Measurements from ENCODE around the gene MINDY4B.
"Not testable (repeated sequence)": the region's sequence is repeated elsewhere in the genome, so short reads cannot be mapped to it uniquely, and the experiment has no call there.

MINDY4B gene

DNA sequence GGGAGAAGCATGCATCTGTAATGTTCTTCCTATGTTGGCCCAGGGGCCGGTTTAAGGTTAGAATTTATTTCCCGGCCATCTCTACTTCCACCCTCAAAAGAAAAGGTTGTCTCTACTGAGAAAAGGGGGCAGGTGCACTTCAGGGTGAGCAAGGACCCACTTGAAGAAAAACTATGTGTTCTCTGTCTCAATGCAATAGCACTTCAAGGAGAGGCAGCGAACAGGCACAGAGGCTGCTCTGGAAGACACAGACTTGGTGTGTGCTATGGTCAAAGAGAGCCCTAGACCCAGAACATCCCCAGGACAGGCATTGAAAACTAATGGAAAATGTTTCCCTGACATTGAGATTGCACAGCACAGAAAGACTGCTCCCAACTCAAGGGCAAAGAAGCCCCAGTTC lies 7.6 kb downstream of the MINDY4B start:
- DNase-seq = no peak

DNA sequence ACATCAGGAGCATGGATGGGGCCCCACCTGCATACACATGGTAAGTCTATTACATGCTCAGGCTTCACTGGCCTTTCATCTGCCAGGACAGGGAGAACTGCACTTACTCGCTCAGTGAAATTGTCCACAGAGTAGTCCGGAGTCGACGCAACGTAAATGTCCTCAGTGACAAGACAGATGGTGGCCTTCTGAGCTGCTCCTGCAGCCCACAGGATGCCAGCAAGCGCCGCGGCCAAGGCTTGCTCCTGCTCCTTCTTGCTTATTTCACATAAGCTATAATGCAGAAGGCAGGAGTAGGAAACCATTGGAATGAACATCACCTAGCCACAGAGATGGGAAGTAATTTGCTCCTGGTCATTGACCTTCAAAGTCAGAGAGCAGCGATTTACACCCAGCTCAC lies 14.4 kb downstream of the MINDY4B start:
- no peak for DNase-seq

DNA sequence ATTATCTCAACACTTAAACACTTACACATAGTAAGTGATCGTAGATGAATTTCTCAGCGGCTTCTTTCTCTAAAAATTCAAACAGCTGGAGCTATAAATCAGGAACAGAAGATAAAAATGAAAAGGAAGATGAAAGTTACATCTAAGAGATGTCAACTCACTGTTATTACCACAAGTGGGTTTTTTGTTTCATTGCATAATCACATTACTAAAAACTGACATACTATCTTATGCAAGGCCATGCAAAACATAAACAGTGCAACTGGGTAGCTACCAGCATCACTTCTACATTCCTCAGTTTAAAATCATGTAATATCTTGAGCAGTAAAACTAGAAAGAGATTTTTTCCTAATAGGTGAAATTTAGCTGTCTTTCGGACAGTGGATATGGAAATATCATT lies 14.9 kb downstream of the MINDY4B start:
- DNase-seq = no peak

DNA sequence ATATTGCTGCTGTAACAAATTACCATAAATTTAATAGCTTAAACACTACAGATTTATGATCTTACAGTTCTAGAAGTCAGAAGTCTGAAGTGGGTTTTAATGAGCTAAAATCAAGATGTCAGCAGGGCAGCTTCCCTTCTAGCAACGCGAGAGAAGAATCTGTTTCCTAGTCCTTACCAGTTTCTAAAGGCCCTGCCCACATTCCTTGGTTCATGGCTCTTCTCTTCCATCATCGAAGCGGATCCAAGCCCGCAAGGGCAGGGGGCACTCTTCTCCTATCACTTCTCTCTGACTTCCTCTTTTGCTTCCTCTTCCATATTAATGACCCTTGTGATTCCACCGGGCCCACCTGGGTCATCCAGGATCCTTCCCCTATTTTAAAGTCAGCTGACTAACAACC lies 16.1 kb downstream of the MINDY4B start:
- no peak for DNase-seq

DNA sequence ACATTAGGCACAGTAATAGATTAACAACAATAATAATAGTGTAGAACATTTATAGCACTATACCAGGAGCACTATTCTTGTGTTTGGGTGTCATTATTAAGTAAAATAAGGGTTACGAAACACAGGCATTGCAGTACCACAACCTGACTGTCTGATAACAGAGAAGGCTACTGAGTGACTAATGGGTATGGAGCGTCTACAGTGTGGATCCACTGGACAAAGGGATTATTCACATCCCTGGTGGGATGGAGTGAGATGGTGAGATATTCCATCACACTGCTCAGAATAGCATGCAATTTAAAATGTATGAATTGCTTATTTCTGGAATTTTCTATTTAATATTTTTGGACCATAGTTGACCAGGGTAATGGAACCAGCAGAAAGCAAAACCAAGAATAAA lies 18.2 kb downstream of the MINDY4B start:
- no peak for DNase-seq

DNA sequence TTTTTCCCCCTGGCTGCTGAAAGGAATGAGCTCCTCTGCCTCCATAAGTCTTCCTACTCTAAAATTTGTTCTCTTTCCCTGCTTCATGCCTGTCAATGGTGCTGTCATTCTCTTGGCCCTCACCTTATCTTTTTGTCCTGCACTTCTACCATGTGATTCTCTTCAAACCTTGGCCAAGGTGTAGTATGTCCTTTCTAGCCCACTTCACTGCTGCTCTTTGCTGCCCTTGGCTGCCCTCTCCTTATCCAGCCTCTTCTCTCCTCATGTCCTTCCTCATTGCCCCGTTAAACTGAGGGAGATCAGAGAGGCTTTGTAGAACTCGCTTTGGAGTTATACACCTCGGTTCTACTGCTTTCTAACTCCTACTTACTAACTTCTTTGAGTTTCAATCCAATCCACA lies 19.7 kb downstream of the MINDY4B start:
- DNase-seq = no peak

DNA sequence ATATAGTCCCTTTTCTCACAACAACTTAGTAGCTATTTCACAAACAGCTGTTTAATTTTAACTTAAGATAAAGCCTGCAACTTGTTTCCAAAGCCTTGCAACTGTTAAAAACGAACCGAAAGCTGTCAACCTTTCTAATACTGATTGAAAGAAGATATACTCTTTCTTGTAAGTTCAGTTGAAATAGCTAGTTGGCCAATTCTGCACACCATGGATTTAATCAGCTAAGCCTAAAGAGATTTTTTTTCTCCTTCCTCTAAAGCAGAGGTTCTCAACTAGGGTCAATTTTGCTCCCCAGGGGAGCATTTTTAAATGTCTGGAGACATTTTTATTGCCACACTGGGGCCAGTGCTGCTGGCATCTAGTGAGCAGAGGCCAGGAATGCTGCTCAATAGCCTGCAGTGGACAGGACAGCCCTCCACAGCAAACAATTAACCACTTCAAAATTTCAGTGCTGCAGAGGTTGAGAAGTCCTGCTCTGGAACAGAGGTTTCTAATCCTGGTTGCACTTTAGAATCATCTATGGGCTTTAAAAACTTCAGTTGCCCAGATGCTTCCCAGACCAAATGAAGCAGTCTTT lies 26.2 kb downstream of the MINDY4B start:
- DNase-seq = no peak

DNA sequence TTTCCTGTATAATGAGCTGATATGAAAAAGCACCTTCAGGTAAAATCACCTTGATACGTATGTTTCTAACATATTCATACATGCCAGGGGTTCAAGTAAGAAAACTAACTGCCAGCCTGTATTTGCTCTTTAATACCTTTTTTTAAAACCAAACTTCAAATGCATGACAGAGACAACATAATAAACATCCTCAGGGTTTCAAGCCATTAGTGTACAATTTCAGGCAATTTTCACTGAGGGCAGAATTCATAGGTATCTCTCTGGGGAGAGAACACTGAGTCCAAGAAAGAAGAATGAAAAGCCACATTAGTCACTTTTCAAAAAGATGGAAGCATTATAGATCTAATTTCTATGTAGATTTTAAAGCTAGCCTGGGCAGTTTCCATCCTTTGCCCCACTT lies 26.9 kb downstream of the MINDY4B start:
- DNase-seq = no peak

DNA sequence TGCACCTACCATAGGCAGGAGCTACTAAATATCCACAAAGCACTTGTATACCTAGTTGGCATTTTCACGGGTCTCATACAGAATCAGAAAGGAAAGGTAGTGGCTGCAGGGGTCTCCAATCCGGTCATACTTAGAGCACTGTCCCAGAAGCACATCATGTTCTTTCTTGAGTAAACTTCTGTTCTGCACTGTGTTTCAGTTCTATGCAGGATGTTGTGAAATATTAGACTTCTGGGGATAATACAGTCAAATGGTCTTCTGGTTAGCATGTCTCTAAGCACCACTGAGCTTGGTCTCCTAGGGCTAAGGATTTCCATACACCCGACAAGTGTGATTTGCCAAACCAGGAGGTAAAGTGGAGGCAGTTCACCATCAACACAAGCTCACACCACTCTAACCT lies 27.9 kb downstream of the MINDY4B start:
- no peak for DNase-seq

DNA sequence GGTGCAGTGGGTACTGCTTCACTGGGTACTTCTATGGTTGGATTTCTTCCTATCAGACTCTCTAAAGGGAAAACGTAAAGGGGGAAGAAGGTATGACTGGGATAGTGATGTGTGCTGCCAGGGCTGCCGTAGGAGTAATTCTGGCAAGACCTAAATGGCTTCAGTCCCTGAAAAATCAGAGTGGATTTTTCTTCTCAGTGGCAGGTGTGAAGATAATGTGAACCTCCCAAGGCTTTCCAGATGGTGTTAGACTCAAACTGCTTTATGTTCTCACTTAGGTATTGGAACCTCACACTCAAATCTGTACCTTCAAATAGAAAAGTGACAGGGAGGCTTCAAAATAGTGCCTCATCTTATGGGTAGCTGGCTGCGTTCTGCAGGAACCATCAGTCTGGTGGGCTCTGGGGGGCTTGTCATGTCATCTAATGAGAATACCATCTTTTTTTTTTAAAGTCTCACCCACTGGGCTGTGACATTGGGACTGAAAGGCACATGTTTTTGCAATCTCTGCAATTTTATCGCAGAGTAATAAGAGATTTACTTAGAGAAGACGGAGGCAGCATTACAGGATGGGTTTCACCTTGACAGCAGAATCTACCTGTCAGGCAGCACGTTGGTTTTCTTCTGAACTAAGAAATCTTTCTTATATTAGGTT lies 28.5 kb downstream of the MINDY4B start:
- no peak for DNase-seq

DNA sequence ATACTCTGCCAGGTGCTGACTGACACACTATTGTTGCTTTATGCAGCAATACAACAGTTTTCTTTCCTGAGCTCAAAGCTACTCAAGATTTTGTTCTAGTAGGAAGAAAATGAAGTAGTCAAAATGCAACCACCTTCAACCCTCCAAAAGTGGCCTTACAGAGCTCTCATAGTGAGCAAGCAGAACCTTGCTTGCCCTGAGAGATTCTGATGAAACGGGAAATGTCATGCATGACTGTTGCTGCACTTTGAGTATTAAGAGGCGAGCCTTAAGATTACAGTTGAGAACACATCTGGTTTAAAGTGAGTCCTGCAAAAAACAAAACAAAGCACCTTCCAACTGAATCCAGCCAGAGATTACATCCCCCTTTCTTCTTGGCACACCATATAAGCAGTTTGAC lies 29.7 kb downstream of the MINDY4B start:
- DNase-seq = no peak

DNA sequence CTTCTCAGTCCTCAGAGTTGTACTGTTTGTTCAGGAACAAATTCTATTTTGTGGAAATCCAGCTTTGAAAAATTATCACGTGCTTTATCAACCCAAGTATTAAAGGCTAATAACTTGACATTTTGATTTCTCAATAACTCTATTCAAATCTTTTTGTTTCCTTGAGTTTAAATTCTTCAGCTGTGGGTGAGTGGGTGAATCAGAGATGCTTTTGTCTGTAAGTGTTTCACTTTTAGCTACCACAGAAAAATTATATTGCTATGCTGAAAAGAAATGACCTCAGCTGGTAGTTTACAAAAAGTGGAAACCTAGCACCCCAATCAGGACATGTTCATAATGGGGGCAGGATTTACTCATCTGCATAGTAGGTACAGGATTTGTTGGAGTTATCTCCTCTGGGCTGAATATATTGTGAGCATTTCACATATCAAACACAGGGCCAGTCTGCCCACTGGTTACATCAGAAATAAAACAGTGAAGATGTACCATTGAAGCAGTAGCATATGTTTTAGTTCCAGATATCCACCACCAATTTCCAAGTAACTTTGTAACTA lies 30.5 kb downstream of the MINDY4B start:
- no peak for DNase-seq

DNA sequence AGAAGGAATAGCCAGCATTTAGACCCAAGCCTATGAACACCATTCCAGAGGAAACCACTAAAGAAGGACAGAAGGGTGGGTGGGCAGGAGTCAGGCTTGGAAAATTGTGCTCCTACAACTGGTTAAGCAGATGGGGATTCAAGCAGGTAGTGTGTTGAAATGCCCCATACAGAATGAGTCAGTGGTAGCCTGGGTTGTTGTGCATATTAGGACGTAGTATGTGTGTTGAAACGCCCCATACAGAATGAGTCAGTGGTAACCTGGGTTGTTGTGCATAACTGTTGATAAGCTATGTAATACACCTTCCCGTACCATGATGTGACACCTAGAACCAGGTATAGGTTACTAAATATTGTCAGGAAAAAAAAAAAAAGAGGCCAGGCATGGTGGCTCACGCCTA lies 34.0 kb downstream of the MINDY4B start:
- DNase-seq = no peak

DNA sequence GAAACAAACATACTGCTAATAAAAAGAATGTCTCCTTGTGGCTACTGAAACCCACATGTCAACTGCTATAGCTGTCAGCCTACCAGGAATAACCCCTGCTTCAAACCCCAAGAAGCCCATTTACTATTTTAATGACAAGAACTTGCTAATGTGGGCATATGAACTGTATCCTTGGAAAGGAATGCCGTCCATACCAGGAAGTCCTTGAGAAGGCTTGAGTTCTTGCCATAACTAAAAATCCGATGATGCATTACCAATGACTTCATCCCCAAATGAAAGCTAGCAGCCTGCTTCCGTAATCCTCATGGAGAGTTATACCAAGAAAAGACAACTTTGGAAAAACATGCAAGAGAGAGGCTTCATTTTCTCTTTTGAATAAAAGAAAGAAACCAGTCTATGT lies 34.8 kb downstream of the MINDY4B start:
- DNase-seq = no peak

DNA sequence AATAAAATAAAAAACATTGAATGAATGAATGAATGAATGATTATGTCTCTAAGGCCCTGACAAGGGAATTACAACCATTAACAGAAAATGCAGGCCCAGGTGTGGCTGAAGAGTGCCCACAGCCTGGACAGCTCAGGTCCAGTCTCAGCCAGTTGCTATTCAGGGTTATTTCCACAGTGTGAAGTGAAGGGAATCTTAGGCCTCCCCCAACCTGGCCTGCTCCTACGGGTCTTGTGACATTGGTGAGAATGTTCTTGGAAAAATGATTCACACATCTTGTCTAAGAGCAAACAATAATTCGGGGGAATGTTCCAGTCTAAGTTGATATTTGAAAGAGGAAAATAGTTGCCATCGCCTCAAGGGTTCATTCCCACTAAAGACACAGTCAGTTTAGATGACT lies 37.0 kb downstream of the MINDY4B start:
- DNase-seq = no peak

DNA sequence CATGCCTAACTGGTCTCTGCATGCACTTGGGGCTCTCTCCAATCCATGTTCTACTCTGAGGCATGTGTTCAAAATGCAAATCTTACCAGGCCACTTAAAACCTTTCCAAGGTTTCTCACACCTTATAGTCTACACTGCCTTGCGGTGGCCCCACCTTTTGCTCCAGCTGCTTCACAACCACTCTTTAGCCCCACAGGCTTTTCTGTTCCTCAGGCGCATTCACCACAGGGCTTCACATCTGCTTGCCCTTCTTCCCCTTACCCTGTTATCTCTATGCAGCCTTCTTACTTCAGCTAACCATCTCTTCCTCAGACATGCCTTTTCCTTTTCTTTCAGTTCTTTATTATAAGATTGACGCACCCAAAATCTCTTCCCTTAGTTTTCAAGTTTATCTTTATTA lies 37.8 kb downstream of the MINDY4B start:
- DNase-seq = no peak

DNA sequence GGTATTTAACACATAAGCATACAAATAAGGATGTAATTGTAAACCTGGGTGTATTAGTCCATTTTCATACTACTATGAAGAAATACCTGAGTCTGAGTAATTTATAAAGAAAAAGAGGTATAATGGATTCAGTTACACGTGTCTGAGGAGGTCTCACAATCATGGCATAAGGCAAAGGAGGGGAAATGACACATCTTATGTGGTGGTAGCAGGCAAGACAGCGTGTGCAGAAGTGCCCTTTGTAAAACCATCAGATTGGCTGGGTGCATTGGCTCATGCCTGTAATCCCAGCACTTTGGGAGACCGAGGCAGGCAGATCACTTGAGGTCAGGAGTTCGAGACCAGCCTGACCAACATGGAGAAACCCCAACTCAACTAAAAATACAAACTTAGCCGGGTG lies 41.3 kb downstream of the MINDY4B start:
- not testable (repeated sequence) for DNase-seq

DNA sequence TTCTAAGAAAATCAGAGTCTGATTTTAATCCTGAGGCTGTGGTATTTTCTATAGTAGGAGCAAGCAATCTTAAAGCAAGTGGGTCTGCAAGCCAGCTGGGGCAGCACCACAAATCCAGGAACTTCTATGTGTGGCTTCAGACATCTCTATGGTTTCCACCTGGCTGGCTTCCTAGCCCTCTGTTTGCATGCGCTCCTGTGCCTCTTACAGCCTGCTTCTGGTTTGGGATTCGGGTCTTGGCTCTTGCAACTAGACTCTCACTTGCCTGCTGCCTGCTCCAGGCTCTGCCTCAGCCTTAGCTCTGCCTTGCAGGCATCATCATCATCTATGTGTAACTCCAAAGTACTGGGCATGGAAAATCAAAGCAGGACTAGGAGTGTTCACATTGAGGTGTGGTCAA lies 43.4 kb downstream of the MINDY4B start:
- DNase-seq = no peak

DNA sequence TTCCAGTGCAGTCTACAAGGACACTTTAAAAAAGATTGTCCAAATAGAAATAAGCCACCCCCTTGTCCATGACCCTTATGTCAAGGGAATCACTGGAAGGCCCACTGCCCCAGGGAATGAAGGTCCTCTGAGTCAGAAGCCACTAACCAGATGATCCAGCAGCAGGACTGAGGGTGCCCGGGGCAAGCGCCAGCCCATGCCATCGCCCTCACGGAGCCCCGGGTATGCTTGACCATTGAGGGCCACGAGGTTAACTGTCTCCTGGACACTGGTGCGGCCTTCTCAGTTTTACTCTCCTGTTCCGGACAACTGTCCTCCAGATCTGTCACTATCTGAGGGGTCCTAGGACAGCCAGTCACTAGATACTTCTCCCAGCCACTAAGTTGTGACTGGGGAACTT lies 47.3 kb downstream of the MINDY4B start:
- DNase-seq = not testable (repeated sequence)

DNA sequence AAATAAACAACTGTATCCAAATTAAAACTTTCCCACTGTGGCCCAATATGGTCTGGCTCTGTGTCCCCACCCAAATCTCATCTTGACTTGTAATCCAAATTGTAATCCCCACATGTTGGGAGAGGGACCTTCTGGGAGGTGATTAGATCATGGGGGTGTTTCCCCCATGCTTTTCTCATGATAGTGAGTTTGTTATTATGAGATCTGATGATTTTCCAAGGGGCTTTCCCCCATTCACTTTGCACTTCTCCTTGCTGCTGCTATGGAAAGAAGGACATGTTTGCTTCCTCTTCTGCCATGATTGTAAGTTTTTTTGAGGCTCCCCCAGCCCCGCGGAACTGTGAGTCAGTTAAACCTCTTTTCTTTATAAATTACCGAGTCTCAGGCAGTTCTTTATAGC lies 55.0 kb downstream of the MINDY4B start:
- DNase-seq = no peak

DNA sequence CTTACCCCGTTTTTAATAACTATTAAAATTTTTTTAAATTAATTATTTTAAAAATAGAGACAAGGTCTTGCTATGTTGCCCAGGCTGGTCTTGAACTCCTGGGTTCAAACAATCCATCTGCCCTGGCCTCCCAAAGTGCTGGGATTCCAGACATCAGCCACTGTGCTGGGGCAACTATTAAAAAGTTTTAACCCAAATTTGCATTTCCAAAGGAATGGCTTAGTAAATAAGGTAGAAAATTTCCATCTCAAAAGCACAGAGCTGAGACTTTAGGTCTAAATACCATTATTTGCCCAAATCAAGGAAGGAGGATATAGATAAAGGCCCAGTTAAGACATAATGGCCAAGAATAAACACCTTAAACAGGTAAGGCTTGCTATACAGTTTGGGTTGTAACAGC lies 56.4 kb downstream of the MINDY4B start:
- DNase-seq = no peak

DNA sequence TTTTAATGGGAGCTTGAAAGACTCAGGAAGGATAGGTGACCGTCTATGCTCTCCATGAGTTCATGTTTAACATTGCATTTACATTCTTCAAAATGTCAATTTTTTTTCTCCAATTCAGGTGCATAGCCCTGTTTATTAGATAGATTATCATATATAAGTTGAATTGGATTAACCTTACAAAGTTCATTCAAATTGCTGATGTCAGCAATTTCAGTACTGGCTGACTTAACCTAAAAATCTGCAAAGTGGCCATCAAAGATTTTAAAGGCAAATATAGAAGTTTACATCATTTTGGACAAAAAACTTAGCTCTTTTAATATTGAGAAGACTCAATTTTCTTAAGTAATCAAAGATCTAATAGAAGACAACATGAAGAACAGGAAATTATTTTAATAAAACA lies 57.8 kb downstream of the MINDY4B start:
- DNase-seq = no peak

DNA sequence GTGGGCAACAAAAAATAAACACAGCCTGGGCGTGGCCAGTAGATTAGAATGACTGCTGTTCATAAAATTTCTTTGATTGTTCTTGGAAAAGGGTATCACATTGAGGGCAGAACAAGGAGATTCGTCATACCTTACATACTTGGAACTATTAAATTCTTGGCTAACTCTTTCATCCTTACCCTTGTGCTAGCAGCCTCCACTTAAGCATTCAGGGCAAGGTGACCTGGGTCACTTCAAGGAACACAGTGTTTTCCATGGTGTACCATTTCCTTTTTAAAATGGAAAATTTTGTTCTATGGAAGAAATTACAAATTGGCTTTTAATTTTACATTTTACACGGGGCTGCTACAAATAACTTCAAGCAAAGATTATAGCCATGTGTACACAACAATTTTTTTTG lies 60.8 kb downstream of the MINDY4B start:
- DNase-seq = no peak

DNA sequence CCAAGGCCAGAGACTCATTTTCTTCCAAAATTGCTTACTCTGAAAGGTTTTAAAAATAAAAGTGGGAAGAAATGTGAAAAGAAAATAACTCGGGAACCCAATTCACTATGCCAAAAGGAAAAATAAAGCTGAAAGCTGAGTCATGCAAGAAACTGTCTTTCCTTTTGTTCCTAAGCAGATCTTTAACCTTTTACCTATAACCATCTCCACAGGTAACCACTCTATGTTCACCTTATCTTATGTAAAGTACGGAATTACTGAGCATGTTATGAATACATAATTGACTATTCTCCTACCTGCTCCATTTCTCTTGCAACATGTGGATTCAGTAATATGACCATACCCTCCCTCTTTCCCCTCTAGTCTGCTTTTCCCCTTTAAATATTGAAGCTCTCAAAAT lies 62.0 kb downstream of the MINDY4B start:
- no peak for DNase-seq

Data from activated T-cell treated with anti-CD3 and anti-CD28 coated beads, Interleukin-2, amount 50 U/mL, for 1 hour (primary cell).